Measurements from ENCODE around the gene SECTM1.

DNA sequence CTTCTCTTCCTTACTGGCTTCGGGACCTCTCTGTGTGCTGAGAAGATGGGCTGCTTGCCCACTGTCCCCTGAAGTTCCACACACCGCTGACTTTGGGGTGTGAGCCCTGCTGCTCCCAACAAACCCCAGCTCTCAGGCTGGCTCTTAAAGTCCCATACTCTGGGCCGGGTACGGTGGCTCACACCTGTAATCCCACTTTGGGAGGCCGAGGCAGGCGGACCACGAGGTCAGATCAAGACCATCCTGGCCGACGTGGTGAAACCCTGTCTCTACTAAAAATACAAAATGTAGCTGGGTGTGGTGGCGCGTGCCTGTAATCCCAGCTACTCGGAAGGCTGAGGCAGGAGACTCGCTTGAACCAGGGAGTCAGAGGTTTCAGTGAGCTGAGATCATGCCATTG, 33.3 kb downstream of the SECTM1 start:
- TF ChIP-seq, protein P1, sequence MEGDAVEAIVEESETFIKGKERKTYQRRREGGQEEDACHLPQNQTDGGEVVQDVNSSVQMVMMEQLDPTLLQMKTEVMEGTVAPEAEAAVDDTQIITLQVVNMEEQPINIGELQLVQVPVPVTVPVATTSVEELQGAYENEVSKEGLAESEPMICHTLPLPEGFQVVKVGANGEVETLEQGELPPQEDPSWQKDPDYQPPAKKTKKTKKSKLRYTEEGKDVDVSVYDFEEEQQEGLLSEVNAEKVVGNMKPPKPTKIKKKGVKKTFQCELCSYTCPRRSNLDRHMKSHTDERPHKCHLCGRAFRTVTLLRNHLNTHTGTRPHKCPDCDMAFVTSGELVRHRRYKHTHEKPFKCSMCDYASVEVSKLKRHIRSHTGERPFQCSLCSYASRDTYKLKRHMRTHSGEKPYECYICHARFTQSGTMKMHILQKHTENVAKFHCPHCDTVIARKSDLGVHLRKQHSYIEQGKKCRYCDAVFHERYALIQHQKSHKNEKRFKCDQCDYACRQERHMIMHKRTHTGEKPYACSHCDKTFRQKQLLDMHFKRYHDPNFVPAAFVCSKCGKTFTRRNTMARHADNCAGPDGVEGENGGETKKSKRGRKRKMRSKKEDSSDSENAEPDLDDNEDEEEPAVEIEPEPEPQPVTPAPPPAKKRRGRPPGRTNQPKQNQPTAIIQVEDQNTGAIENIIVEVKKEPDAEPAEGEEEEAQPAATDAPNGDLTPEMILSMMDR (conservative IDR thresholded peaks at IDR 0.05; ENCODE audit: low read depth in 2 of 2): no peak
- TF ChIP-seq EZH2 (IDR thresholded peaks at IDR 0.05; ENCODE audit: low read depth, unreplicated experiment): no peak
- no peak for TF ChIP-seq REST (IDR thresholded peaks at IDR 0.05; ENCODE audit: unreplicated experiment)
- no peak for TF ChIP-seq CREB1 (CRISPR knock-in tag; IDR thresholded peaks at IDR 0.05; ENCODE audit: low read depth)
- TF ChIP-seq, protein P2, sequence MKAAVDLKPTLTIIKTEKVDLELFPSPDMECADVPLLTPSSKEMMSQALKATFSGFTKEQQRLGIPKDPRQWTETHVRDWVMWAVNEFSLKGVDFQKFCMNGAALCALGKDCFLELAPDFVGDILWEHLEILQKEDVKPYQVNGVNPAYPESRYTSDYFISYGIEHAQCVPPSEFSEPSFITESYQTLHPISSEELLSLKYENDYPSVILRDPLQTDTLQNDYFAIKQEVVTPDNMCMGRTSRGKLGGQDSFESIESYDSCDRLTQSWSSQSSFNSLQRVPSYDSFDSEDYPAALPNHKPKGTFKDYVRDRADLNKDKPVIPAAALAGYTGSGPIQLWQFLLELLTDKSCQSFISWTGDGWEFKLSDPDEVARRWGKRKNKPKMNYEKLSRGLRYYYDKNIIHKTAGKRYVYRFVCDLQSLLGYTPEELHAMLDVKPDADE (IDR thresholded peaks at IDR 0.05): no peak
- no peak for TF ChIP-seq POLR2AphosphoS5 (IDR thresholded peaks at IDR 0.05; ENCODE audit: low read depth)
